ENCODE data around the gene PIP4K2C. TPM values are rescaled to one million over a fixed set of nuclear protein-coding genes. Genes with fewer than 3 reads are reported as not detected.
A peak's percentile ranks its signal among the peaks of the same experiment; 100 is the strongest.
"Not testable (repeated sequence)": the region's sequence is repeated elsewhere in the genome, so short reads cannot be mapped to it uniquely, and the experiment has no call there.

The PIP4K2C gene
- total RNA-seq, 1 experiment from 2014 or later, result 27.2 TPM

- DNase-seq (ENCODE audit: low spot score), result no peak
These were observed 6.3 kb upstream of the PIP4K2C start for GRCh38 chr12:57584690-57585089.

DNA sequence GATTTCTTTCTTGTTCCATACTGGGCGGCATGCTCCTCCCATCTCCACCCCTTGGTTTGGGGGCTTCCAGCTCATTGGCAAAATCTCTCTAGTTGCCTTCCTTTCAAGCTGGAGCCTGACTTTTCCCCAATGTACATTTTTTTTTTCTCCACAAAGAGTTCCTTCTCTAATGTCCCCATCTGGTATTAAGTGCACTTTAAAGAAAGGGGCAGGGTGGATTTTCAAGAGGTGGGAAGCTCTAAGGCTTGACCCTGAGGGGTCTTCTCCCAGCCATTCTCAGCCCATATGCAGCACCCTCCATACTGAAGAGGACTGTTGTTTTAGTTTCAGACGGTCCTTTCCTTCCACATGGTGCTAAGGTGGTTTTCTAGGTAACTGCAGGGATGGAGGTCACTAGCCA is 5.8 kb upstream of the PIP4K2C start:
- no peak for DNase-seq (ENCODE audit: low spot score)

DNA sequence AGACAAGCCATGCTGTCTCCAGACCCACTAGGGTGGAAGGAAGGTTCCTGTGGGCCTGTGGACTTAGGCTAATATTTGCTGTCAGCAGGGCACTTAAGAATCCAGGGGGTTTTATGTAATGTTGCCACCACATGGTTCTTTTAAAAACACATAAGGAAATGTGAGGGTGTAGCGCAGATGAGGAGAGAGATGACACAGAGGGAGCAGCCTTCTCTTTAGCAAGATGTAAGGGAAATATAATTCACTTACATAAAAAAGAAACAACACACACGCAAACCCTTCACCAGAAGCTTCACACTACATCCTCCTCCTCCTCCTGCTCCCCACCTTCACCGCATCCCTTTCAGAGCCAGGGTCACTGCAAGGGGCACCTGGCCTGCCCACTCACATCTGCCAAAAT is 4.9 kb upstream of the PIP4K2C start:
- DNase-seq (ENCODE audit: low spot score), result no peak

DNA sequence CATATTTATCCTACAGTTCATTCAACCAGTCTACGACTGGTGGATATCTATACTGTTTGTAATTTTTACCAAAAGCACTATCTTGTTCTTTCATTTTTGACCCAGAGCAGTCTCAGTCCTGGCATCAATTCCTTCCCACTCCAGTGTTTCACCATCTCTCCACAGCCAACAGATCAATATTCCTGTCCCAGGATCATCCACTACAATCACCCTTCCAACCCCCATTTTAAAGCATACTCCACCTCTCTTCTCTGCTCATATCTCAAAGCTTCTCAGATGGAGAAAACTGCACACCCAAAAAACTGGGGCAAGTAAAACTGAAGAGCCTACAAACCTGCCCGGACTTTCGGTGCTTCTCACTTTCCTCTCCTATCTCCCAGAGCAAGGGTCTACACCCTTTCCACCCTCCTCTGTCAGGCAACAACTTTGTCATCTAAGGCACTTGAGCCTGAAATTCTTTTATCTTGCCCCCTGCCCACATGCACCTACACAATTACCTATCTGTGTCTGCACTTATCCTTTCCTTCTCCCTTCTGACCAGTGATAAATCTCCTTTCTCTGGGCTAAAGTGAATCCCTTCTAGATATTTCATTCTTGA is 4.1 kb upstream of the PIP4K2C start:
- DNase-seq (ENCODE audit: low spot score), result no peak

GRCh38 chr12:57588951-57589610 is 1.9 kb upstream of the PIP4K2C start:
- not testable (repeated sequence) for DNase-seq (ENCODE audit: low spot score)

DNA sequence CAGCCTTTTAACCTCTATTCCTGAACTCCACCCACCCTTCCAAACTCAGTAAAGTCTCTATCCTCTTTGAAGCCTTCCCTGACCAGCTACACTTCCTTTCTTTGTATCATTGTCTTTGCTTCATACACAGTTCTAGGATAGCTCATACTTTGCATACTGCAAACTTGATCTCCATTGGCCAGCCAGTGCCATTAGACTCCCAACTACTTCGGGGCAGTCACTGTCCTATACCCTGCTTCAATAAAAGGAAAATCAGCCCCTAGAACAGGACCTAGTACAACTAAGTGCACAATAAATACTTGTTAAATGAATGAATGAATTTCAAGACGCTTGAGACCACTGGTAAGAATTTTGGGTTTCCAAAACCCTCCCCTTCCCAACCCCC is 521 bp upstream of the PIP4K2C start:
- no peak for DNase-seq (ENCODE audit: low spot score)

GRCh38 chr12:57591782-57592325 is 862 bp downstream of the PIP4K2C start:
- DNase-seq (ENCODE audit: low spot score), result no peak

- DNase-seq (ENCODE audit: low spot score), result no peak
These were observed 1.7 kb downstream of the PIP4K2C start for GRCh38 chr12:57592551-57593165.

- DNase-seq (ENCODE audit: low spot score), result no peak
These were observed 2.2 kb downstream of the PIP4K2C start for GRCh38 chr12:57593187-57593586.

DNA sequence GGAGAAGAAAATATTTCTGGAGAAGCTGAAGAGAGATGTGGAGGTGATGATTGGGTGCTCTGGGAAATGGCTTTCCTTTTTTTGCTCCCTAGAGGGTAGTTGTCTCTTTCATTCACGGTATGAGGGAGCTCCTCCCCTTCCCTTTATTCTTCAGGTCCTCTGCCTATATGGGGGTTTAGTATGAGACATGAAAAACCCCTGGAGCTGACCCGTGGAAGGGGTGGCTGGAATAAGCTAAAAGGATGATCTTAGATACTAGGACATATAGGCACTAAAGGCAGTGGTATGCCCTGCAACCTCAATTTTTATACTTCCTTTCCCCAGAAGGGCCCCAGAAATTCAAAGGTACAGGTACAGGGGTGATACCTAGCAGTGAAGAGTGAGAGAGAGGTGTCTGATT is 9.4 kb downstream of the PIP4K2C start:
- no peak for DNase-seq (ENCODE audit: low spot score)

- no peak for DNase-seq (ENCODE audit: low spot score)
These were observed 11.6 kb downstream of the PIP4K2C start for GRCh38 chr12:57602544-57602943.

DNA sequence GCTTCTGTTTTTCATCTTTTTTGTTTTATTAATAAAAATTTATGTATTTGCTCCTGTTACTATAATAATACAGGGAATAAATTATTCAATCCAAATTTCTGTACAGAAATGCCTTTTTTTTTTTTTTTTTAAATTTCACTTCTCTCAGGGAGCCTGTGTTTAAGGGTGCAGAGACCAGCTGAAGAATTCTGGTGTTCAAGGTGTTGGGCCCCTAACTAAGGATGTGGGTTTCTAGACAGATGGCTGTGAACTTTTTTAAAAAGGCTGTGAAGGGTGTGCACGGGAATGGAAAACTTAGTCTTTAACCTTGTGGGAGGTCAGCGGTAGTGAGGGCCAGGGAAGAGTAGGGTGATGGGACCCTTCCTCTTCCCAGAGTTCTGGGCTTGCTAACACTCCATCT is 12.3 kb downstream of the PIP4K2C start:
- DNase-seq (ENCODE audit: low spot score), result no peak

DNA sequence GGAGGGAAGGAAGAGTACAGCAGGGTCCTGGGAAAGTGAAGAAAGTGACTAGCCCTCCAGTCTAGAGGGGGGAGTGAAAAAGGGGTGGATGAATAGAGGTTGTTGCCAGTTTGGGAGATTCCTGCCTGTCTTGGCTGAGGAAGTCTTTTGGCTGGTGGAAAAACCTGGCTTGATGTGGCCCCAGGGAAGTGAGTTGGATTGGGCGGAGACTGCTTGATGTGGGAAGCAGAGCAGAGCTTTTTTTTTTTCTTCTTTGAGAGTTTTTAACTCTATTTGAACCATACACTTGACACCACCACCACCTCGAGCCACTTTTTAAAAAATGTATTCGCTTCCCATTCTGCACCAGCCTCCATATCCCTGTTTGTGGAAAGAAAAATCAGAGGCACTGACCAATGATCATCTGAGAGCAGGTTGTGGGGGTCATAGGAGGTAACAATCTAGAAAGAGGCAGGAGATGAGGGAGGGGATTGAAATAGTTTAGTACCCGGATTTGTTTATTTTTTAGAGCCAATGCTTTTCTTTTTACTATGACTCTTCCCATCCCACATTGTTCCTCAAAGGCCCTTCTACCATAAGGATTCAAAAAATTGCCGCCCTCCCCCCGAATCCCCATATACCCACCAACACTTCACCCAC is 12.9 kb downstream of the PIP4K2C start:
- DNase-seq (ENCODE audit: low spot score), result peak; percentile 48

DNA sequence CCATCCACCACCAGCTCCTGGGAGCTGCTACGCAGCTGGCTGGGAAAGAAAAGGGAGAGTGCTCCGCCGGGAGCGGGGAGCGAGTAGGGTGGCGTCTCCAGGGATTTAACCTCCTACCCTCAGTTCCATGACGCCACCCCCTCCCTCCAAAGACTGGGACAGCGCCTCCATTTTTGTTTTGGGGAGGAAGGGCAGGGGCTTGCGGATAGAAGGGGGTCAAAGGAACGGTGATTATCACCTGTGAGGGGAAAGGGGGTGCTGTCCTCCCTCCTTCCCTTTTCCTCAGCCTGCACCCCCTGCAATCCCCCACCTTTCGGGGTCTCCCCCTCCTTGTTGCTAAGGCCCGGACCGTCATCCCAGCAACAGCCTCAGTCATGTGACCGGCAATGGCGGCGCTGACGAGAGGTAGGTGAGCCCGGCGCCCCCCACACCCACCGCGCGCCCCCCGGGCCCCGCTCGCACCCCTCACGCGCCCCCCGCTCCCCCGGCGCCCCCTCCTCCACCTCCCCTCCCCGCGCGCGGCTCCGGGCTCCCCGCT is 13.5 kb downstream of the PIP4K2C start, which contains the start of gene DTX3:
DTX3 (plus strand) TSS at position 371 of the 538 bp plus-strand sequence. CDS start 1,694 bp downstream, outside the sequence.
- no peak for DNase-seq (ENCODE audit: low spot score)

DNA sequence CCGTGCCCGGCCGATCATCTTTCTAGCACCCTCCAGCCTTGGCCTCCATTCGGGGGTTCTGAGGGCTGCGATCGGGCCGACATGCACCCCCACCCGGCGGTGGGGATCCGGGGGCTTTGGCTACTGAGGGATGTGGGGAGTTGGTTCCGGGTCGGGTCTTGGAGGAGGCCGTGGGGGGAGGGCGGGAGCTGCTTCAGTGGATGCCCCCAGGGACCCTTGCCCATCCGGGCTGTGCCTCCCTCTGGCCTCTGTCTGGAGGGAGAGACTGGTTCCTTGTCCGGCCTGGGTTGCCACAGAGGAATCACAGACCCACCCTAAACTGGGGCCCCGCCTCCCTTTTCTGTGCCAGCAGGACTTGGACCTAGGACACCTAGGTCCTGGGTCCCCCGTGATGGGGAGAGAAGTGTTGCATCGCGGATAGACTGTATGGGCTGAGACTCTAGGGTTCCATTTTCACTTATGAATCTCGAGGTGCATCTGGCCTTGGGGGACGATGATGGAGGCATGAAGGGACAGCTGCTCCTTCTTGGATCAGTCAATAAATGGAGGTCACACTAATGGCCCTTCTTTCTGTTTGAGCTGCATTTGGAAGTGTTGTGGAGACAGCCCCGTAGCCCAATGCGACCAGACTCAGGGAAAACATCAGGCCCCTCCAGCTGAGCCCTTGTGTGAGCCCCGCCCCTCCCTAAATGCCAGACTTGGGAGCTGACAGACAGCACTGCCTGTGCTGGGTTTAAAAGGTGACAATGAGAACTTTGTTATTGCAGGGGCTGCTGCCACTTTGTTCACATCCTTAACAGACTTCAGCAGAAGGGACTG is 14.2 kb downstream of the PIP4K2C start:
- DNase-seq (ENCODE audit: low spot score), result no peak

DNA sequence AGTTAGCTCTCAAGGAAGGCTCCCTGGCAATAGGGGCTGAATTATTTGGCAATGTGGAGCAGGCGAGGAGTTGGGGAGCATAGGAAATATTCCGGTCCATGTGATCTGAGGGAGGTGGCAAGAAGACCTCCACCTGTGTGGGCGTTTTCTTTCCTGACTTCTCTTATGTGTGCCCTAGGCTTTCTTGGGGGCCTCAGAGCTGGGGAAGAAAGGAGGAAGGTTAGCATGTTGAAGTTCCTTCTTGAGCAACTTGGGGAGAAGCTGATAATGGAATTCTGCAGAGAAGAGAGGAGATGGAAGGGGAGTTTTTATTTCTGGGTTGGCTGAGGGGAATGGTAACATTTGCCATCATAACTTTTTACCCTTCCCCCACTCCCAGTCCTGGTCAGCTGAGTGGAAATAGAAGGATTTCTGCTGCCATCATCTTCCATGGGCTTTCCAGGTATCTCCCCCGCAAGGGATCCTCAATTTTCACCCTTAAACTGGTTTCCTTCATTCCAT is 14.9 kb downstream of the PIP4K2C start:
- no peak for DNase-seq (ENCODE audit: low spot score)

- DNase-seq (ENCODE audit: low spot score), result no peak
These were observed 15.4 kb downstream of the PIP4K2C start for GRCh38 chr12:57606399-57606798.

- DNase-seq (ENCODE audit: low spot score), result no peak
These were observed 15.8 kb downstream of the PIP4K2C start for GRCh38 chr12:57606821-57607220.

- DNase-seq (ENCODE audit: low spot score), result no peak
These were observed 17.1 kb downstream of the PIP4K2C start for GRCh38 chr12:57607958-57608663.

DNA sequence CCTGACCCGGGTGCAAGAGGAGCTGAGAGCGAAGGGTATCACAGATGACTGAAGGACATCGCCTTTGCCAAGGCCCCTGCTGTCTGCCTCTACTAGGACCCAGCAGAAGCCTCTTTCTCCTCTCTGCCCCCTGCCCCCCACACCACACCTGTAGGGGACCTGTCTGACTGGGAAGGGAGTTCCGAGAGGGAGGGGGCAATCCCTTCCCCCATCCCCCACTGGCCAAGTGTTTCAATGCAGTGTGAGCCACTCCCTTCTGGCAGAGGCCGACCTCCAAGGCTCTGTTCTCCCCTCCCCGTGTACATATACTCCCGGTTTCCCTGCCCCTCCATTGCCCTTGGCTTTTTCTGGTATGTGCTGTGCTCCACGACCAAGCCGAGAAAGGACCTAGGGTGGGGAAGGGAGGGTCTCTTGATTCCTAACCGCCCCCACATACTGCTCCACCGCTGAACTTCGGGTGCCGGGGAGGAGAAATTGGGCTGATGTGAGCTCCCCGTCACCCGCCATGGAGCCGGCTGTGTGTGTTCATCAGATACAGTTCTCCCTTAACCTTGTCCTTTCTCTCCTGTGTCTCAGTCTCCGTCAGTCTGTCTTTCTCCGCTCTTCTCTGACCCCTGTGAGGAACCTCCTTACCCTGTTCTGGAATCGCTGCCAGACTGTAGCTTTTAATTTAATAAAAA is 18.2 kb downstream of the PIP4K2C start:
- no peak for DNase-seq (ENCODE audit: low spot score)

Data from H4 (cell line).